NCI-H1694 (cell line): Measurements from ENCODE around the gene TFEB.

Source experiments
- DNase-seq: peaks from one replicate; lab custom pipeline; 2025; lab: John Stamatoyannopoulos, UW

TFEB gene

GRCh38 chr6:41736800-41737555, 1.6 kb upstream of the TFEB start:
- DNase-seq, result no peak

GRCh38 chr6:41736186-41736733, 852 bp upstream of the TFEB start:
- no peak for DNase-seq

GRCh38 chr6:41734666-41735426, 562 bp downstream of the TFEB start:
- peak; percentile 25 for DNase-seq

GRCh38 chr6:41733707-41734665, 1.4 kb downstream of the TFEB start:
- peak; percentile 32 for DNase-seq

GRCh38 chr6:41733360-41733706, 2.1 kb downstream of the TFEB start:
- no peak for DNase-seq

GRCh38 chr6:41732591-41733359, 2.6 kb downstream of the TFEB start:
- DNase-seq, result no peak

GRCh38 chr6:41732149-41732548, 3.3 kb downstream of the TFEB start:
- no peak for DNase-seq

GRCh38 chr6:41731561-41732086, 3.8 kb downstream of the TFEB start:
- DNase-seq, result no peak

GRCh38 chr6:41730531-41731436, 4.6 kb downstream of the TFEB start:
- DNase-seq, result no peak

GRCh38 chr6:41729624-41730023, 5.8 kb downstream of the TFEB start:
- DNase-seq, result no peak

- no peak for DNase-seq
These were observed 6.5 kb downstream of the TFEB start for GRCh38 chr6:41728954-41729353.

GRCh38 chr6:41728073-41728936, 7.1 kb downstream of the TFEB start:
- DNase-seq, result no peak

- no peak for DNase-seq
These were observed 7.7 kb downstream of the TFEB start for GRCh38 chr6:41727705-41728072.

GRCh38 chr6:41726876-41727275, 8.5 kb downstream of the TFEB start:
- no peak for DNase-seq

GRCh38 chr6:41724586-41725501, 10.6 kb downstream of the TFEB start:
- no peak for DNase-seq

GRCh38 chr6:41724228-41724580, 11.2 kb downstream of the TFEB start:
- no peak for DNase-seq

- DNase-seq, result no peak
These were observed 11.7 kb downstream of the TFEB start for GRCh38 chr6:41723530-41724227.
